ENCODE results near the gene AFAP1L2. TPM values are rescaled to one million over a fixed set of nuclear protein-coding genes. Genes with fewer than 3 reads are reported as not detected.

Gene AFAP1L2
- total and polyA plus RNA-seq, 5 experiments from 2014 or later = 1.3 to 2.3 (median 1.8) TPM

DNA sequence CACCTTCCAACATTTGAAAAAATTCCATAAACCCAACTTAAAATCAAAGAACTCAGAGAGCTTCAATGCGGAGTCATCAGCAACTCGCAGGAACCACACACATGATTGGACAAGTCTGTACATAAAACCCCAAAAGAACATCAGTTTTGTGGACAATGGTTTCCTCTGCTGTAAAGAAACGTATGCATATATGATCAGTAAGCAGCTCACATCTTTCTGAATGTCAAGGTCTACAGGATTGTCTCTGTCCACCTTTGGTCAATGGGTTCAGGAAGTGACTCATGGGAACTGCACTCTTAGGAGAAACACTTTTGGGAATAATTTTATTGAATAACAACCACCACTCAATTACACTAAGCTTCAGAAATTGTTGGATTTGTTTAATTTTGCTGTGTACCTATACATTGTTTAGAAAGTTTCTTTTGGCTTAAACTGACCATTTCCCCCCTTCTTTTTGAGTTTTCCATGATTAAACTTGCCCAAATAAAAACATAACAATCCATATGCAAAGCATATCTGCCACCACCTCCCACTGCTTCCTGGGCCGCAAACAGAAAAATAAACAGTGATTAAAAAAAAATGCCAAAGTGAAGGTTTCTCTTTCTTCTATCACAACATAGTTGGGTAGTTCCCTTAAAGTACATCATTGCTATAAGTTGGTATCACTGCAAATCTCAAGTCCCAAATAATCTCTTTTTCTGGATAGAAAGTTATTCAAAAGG is 27.3 kb upstream of the AFAP1L2 start:
- DNase-seq = no peak
- H3K4me1 Mint-ChIP-seq = peaks cover 0 to 12% (median 3%) of the 10 kb centered on the region in 4 donors
- H3K27ac Mint-ChIP-seq = peak overlapping the region; percentile 12 to 84 (median 54)

DNA sequence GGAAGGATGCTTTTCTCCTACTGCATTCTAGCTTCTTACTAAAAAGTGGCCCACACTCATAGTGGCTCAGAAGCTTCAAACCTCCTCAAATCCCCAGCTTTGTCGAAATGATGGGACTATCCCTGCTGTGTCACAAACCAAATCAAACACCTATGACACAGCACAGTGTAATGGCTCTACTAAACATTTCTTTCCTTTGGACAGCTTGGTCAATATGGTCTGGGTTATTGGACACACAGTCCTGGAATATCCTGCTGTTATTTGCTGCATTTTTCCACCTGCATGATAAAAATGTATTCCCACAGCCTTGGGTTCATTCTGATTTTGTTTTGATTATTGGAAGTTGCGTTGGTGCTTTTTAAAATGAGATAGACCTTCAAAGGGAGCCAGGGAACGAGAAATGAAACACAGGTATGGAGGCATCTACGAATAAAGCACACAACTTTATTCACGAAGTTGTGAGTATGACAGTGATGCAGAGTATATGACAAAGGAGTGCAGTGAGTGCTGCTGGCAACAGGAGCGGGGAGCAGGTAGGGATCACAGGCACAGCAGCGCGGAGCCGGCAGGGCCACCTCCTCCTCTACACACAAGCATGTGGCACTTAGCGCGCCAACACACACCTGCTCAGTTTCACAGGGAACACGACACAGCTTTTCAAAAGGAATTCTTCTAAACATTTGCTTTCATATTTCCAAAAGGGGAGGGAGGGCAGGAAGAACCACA is 26.5 kb upstream of the AFAP1L2 start:
- Mint-ChIP-seq H3K27me3 (no peaks in the 10 kb centered on the region), H3K4me3 (peak overlapping the region in 1 of 10 donors; percentile 16), H3K36me3 (peaks cover 0 to 61% (median 35%) of the 10 kb centered on the region in 3 donors), H3K27ac (peak overlapping the region in 9 of 10 donors; percentile 12 to 84 (median 58)), H3K9me3 (no peaks in the 10 kb centered on the region), H3K4me1 (peaks cover 0 to 12% (median 3%) of the 10 kb centered on the region in 4 donors)
- DNase-seq = no peak
- ATAC-seq = no peak
- POLR2A ChIA-PET = no interaction called here

More for the DNA sequence above, 27.3 kb upstream of the AFAP1L2 start:
- POLR2A ChIA-PET = no interaction called here
- H3K36me3 Mint-ChIP-seq = peaks cover 6 to 68% (median 41%) of the 10 kb centered on the region in 3 donors
- no peak for ATAC-seq
- H3K9me3 Mint-ChIP-seq = no peaks in the 10 kb centered on the region
- H3K4me3 Mint-ChIP-seq = no peak overlapping the region
- no peaks in the 10 kb centered on the region for H3K27me3 Mint-ChIP-seq

DNA sequence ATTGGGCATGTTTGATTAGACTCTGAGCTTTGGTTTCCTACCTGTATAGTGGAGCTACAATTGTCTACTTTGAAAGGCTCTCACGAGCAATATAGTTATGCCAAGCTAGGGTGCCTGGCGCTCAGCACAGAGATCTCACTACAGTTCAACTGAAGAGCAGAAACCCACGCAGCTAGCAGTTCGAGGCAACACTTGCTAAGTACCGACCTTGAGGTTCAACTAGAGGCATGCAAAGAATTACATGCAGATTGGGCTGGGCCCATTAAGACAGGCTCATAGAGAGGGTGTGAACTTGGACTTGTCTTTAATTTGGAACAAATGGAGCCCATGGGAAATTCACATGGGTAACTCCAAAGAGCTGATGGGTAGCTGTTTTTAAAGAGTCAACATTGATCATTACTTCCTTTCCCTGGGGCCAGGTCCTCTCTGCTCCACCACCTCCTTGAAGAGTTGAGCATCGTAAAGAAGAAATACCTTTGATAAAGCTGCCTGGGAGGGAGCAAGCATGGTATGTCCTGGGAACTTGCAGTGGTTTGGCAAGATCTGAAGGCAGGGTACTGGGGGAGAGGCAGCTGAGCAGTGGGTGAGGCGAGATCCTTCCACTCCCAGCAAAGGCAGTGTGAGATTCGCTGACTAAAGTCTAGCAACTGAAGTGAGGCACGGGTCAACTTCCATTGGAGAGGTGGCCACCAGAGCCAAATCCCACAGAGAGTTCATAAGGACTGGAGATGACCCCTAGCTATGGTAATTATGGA is 25.5 kb upstream of the AFAP1L2 start:
- peaks cover 0 to 53% (median 29%) of the 10 kb centered on the region in 3 donors for H3K36me3 Mint-ChIP-seq
- H3K27ac Mint-ChIP-seq = peak overlapping the region in 7 of 10 donors; percentile 22 to 62 (median 44)
- no peak for DNase-seq
- no peaks in the 10 kb centered on the region for H3K27me3 Mint-ChIP-seq
- ATAC-seq = no peak
- peaks cover 0 to 10% (median 3%) of the 10 kb centered on the region in 4 donors for H3K4me1 Mint-ChIP-seq
- H3K4me3 Mint-ChIP-seq = no peak overlapping the region
- POLR2A ChIA-PET = no interaction called here
- H3K9me3 Mint-ChIP-seq = no peaks in the 10 kb centered on the region

DNA sequence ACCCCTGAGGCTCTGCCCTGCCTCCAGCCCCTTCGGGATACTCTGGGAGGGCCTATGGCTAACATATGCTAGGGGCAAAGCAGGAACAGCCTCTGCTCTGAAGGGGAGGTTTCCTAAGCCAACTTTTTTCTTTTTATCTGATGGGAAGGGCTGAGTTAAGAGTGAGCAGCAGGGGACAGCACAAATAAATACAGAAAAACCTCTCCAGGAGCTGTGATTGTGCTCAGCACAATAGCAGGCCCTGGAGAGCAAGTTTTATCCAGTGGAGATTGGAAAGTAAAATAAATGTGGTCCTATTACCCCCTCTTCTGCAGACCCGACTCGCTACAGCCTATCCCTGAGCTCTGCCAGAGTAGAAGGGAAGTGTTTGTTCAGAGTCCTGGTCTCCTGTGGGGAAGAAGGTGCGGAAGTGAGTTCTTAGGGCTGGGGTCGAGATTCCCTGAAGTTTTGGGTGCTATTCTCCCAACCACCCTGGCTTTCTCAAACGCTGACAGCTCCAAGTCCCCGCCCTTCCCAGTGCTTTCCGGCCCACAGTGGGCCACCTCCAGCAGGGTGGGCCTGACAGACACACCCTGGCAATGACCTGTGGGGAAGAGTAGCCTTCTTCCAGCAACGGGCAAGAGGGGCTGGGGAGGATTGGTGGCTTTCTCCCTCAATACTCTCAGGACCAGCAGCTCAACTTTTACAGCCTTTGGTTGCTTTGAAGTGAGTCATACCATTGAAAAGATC is 23.0 kb upstream of the AFAP1L2 start:
- peaks cover 0 to 28% (median 14%) of the 10 kb centered on the region in 3 donors for H3K36me3 Mint-ChIP-seq

DNA sequence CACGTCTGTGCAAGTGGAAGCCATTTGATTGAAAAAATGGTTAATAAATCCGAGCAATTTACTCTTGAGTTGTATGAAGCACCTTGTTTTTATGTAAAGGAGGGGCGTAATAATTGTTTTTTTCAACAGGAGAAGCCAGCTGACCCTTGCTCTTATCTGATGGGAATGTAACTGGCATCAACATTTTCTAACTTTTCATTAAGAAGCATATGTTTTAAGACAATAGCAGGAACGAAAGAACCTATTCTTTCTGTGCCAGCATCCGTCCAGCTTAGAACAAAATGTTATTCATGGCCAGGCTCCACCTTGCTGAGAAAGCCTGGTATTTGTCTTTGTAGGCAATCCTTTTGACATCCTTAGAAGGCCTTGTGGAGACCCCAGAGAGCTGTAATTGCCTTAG is 22.2 kb upstream of the AFAP1L2 start:
- no peak for DNase-seq
- peaks cover 0 to 2% (median 0%) of the 10 kb centered on the region in 5 donors for H3K27me3 Mint-ChIP-seq
- H3K4me1 Mint-ChIP-seq = peaks cover 0 to 10% (median 2%) of the 10 kb centered on the region in 4 donors
- H3K27ac Mint-ChIP-seq = no peak overlapping the region
- no peak for ATAC-seq
- peaks cover 0 to 20% (median 8%) of the 10 kb centered on the region in 3 donors for H3K36me3 Mint-ChIP-seq
- H3K9me3 Mint-ChIP-seq = no peaks in the 10 kb centered on the region
- H3K4me3 Mint-ChIP-seq = no peak overlapping the region
- POLR2A ChIA-PET = no interaction called here

More for the DNA sequence above, 23.0 kb upstream of the AFAP1L2 start:
- DNase-seq (no peak), ATAC-seq (no peak)
- Mint-ChIP-seq H3K4me3 (no peak overlapping the region), H3K4me1 (peaks cover 0 to 10% (median 2%) of the 10 kb centered on the region in 4 donors), H3K9me3 (no peaks in the 10 kb centered on the region), H3K27me3 (no peaks in the 10 kb centered on the region), H3K27ac (peak overlapping the region in 1 of 10 donors; percentile 63)
- POLR2A ChIA-PET = no interaction called here

DNA sequence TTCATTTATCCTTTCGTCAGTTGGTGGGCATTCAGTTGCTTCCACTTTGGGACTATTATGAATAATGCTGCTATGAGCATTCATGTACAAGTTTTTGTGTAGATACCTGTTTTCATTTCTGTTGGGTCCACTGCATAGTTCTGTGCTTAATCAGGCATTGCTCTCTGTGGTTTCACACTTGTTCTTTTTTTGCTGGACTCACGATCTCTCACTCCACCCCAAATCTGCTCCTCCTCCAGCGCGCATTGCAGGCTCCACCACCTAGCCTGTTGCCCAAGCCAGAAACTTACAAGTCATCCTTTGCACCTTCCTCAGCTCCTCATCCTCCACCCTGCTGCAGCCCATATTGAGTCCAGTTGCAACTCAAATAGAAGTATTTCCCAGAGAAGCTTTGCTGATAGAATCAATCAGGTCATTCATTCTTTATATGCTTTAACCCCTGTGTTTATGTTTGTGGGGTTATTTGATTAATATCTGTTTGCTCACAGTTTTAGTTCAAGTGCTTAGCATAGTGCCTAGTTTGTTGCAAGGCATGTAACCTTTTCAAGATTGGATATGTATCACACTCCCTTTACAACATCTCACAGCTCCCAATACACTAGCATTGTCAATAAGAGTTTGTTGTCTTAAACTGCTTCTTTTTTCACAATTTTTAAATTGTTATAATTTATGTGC is 16.6 kb upstream of the AFAP1L2 start:
- no peaks in the 10 kb centered on the region for H3K4me1 Mint-ChIP-seq
- peaks cover 0 to 3% (median 0%) of the 10 kb centered on the region in 3 donors for H3K36me3 Mint-ChIP-seq
- DNase-seq = no peak
- H3K27me3 Mint-ChIP-seq = peaks cover 8 to 33% (median 23%) of the 10 kb centered on the region in 5 donors
- POLR2A ChIA-PET = no interaction called here
- no peaks in the 10 kb centered on the region for H3K9me3 Mint-ChIP-seq
- H3K4me3 Mint-ChIP-seq = no peak overlapping the region
- H3K27ac Mint-ChIP-seq = no peak overlapping the region
- ATAC-seq = no peak

DNA sequence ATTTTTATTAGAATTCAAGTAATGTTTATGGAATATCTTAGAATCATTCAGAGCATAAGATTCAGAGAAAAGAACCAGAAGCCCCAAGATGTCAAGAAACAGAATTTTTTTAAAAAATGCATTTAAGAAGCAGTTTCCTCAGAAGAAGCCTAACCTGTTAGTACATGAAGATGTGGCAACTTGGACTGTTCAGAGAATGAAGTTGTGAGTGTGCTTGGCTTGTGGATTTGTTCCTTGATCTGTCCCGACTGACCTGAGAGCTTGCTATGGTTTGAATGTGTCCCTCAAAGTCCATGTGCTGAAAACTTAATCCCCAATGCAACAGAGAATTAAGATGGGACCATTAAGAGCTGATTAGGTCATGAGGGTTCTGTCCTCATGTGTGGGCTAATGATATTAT is 13.8 kb upstream of the AFAP1L2 start:
- Mint-ChIP-seq H3K27ac (no peak overlapping the region), H3K9me3 (no peaks in the 10 kb centered on the region)
- POLR2A ChIA-PET = no interaction called here

DNA sequence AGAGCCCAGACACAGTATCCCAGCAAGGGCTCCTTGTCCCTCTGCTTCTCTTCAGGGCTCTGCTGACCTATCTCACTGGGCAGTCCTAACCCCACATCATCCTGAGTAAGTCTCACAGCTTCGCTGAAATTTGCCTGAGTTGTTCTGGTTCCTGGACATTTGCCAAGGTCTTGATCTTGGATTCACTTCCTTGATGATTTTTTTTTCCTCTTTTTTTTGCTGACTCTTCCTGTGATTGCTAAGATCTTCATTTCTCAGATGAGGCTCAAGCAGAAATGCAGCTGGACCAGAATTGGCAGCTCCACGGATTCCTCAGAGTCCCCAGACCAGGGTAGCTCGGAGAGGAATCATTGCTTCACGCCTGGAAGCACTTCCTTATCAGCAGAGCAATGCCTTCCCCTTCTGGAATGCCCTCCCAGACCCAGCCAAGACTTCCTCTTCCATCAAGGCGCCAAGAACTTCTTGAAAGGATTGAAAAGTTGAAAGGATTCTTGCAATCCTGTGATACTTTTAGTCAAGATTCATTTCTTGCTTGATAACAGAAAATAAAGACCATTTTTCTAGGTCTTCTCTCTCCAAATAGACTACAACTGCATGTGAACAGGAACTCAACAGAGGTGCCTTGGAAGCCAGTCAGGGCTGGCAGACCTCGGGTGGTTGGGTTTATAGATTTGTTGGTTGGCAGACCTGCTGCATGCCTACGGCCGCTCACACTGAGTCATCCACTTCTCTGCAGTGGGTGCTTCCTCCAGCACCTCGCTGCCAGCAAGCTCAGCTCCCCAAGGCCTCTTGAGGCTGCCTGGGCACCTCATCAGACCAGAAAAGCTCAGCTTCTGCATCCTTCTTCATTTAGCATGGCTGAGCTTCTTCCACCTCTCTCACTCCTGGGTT is 8.8 kb upstream of the AFAP1L2 start:
- H3K4me3 Mint-ChIP-seq = no peak overlapping the region
- POLR2A ChIA-PET = no interaction called here
- H3K27me3 Mint-ChIP-seq = peaks cover 14 to 55% (median 44%) of the 10 kb centered on the region in 5 donors
- H3K36me3 Mint-ChIP-seq = no peaks in the 10 kb centered on the region
- no peak for DNase-seq
- ATAC-seq = no peak
- H3K9me3 Mint-ChIP-seq = no peaks in the 10 kb centered on the region
- H3K4me1 Mint-ChIP-seq = peaks cover 0 to 3% (median 0%) of the 10 kb centered on the region in 4 donors
- H3K27ac Mint-ChIP-seq = peak overlapping the region in 1 of 10 donors; percentile 45

More for the DNA sequence above, 13.8 kb upstream of the AFAP1L2 start:
- ATAC-seq = no peak
- no peak for DNase-seq
- Mint-ChIP-seq H3K27me3 (peaks cover 13 to 44% (median 29%) of the 10 kb centered on the region in 5 donors), H3K36me3 (no peaks in the 10 kb centered on the region), H3K4me1 (peaks cover 0 to under 1% (median 0%) of the 10 kb centered on the region in 4 donors), H3K4me3 (no peak overlapping the region)

DNA sequence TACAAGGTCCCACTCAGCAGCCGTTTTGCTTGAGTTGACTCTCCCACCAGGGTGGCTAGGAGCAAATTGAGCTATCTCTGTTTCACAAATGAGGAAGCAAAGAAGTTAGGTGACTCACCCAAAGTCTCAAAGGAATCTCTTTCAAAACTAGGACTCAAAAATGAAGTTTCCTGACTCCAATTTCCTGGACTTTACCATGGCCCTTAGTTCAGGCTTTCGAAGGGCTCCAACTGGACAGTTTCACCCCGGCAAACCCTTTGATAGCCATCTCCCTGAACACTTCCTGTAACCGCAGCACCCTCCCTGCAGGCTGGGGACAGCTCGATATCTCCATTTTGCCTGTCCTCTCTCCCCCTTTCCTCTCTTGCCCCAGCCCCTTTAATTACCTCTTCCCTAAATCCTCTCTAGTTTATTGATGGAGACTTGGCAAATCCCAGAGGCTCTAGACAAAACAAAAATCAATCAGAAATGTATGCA is 4.7 kb upstream of the AFAP1L2 start:
- Mint-ChIP-seq H3K27me3 (peaks cover 23 to 65% (median 54%) of the 10 kb centered on the region in 5 donors), H3K36me3 (peaks cover 0 to 3% (median 0%) of the 10 kb centered on the region in 3 donors), H3K4me1 (peaks cover 6 to 7% (median 6%) of the 10 kb centered on the region in 4 donors), H3K4me3 (no peak overlapping the region), H3K27ac (peak overlapping the region in 1 of 10 donors; percentile 34), H3K9me3 (peaks cover 0 to 6% (median 0%) of the 10 kb centered on the region in 9 donors)
- ATAC-seq (no peak), DNase-seq (no peak)
- POLR2A ChIA-PET = no interaction called here

DNA sequence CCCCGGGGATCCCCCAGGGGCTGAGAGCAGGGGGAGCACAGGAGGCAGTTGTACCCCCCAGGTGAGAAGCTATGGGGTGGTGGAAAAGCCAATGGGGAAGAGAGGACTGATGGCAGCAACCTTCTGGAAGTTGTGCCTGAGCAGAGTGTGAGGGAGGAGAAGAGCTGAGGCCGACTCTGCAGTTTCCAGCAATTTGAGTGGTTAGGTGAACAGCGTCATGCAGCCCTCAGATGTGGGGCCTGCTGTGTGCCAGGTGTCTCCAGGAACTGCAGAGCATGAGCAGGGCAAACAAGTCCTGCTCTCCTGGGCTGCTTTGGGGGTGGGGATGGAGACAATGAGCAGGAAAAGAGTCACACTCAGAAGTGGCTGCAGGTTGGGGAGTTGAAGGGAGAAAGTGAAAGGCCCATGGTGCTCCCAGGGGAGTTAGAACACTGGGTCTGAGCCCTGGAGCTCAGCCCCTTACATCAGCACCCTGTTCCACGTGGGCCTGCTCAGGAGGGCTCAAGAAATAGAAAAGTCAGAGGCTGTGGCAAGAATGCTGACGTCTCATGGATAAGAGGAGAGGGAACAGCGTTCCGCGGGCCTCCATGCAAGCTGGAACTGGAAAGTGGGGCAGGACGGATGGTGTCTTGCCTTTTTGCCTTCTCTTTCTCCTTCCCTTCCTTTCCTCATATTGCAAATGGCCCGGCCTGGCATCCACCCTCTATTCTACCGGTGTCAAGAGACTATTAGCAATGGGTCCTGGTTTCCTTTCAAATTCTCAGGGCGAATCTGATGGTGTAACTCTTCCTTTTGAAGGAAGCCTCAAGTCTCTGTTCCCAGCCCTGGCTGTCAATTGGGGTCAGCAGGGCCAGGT is 4.0 kb upstream of the AFAP1L2 start:
- H3K4me1 Mint-ChIP-seq = peaks cover 6 to 8% (median 7%) of the 10 kb centered on the region in 4 donors
- no peak for ATAC-seq
- H3K27ac Mint-ChIP-seq = peak overlapping the region in 1 of 10 donors; percentile 22
- peaks cover 0 to 3% (median 0%) of the 10 kb centered on the region in 3 donors for H3K36me3 Mint-ChIP-seq
- H3K27me3 Mint-ChIP-seq = peaks cover 22 to 63% (median 51%) of the 10 kb centered on the region in 5 donors
- no peak for DNase-seq
- H3K4me3 Mint-ChIP-seq = peak overlapping the region in 1 of 10 donors; percentile 60
- H3K9me3 Mint-ChIP-seq = peaks cover 0 to 6% (median 0%) of the 10 kb centered on the region in 9 donors
- POLR2A ChIA-PET = no interaction called here

Data from naive thymus-derived CD8-positive, alpha-beta T cell (primary cell).